Measurements from ENCODE around the gene SLC13A1. TPM values are rescaled to one million over a fixed set of nuclear protein-coding genes. Genes with fewer than 3 reads are reported as not detected.

The SLC13A1 gene
- total RNA-seq, 1 donor from 2014 or later, result not detected

DNA sequence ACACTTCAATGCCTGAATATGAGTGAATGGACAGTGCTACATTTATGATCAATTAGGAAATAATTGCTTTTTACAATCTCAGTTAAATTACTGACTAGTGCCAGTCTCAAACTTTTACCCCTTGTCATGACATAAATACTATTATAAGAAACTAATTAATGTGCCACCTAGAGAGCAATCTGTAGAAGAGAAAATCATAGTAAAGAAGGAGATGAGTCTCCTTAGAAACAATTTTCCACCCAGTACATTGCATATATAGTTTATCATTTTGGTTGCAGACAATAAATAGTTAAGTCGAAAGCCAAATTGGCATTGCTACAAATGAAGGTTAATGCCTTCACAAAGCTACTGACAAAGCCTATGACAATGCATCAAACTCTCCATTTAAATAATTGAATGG, 68.6 kb downstream of the SLC13A1 start:
- intact Hi-C loops (cut with micrococcal nuclease), result no loop called here
- DNase-seq (no peak), ATAC-seq (ENCODE audit: low read depth) (no peak)
- Mint-ChIP-seq H3K4me3 (no peak overlapping the region), H3K4me1 (no peaks in the 10 kb centered on the region), H3K9me3 (no peaks in the 10 kb centered on the region), H3K36me3 (ENCODE audit: low read depth) (no peaks in the 10 kb centered on the region), H3K27ac (no peak overlapping the region), H3K27me3 (no peaks in the 10 kb centered on the region)
- TF ChIP-seq, protein P1, sequence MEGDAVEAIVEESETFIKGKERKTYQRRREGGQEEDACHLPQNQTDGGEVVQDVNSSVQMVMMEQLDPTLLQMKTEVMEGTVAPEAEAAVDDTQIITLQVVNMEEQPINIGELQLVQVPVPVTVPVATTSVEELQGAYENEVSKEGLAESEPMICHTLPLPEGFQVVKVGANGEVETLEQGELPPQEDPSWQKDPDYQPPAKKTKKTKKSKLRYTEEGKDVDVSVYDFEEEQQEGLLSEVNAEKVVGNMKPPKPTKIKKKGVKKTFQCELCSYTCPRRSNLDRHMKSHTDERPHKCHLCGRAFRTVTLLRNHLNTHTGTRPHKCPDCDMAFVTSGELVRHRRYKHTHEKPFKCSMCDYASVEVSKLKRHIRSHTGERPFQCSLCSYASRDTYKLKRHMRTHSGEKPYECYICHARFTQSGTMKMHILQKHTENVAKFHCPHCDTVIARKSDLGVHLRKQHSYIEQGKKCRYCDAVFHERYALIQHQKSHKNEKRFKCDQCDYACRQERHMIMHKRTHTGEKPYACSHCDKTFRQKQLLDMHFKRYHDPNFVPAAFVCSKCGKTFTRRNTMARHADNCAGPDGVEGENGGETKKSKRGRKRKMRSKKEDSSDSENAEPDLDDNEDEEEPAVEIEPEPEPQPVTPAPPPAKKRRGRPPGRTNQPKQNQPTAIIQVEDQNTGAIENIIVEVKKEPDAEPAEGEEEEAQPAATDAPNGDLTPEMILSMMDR (IDR thresholded peaks at IDR 0.05), result no peak
- ChIA-PET POLR2A (no interaction called here), CTCF (no interaction called here)

DNA sequence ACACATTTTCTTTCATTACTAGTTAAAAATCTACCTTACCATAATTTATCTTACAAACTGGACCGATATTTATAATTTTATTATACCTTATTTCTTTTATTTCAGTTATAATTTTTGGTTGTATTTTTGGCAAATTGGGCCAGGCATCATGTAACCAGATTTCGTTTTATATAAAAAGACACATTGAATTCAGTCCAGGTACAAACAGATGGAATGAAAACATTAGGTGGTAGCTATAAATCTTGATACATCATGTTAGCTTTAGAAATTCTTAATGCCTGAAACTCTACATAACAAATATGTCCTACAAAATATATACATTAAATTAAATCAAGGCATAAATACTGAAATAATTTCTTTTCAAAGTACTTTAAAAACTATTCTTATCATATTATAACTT, 73.1 kb downstream of the SLC13A1 start:
- Mint-ChIP-seq H3K36me3 (ENCODE audit: low read depth) (no peaks in the 10 kb centered on the region), H3K9me3 (no peaks in the 10 kb centered on the region), H3K27me3 (no peaks in the 10 kb centered on the region), H3K27ac (no peak overlapping the region), H3K4me1 (no peaks in the 10 kb centered on the region), H3K4me3 (no peak overlapping the region)
- DNase-seq, result no peak
- CTCF ChIA-PET, result no interaction called here
- ATAC-seq (ENCODE audit: low read depth), result no peak
- TF ChIP-seq, protein P1 (IDR thresholded peaks at IDR 0.05), result no peak
- POLR2A ChIA-PET, result no interaction called here
- intact Hi-C loops (cut with micrococcal nuclease), result no loop called here

DNA sequence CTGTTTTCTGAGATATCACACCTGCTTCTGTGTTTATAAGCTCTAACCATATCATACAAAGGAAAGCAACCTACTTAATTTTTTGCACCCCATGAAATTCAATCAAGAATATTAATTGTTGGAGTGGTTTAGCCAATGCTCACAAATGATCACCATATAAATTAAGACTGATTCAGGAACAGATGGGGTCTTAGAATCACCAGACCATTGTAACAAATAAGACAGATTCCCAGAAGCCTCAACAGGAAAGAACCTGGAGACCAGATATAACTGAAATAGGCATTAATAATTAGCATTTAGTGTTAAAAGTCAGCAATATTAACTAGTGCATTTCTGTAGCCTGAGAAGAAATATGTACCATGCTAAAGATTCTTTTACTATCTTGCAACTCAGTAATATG, 73.6 kb downstream of the SLC13A1 start:
- H3K36me3 Mint-ChIP-seq (ENCODE audit: low read depth), result no peaks in the 10 kb centered on the region
- no peak for DNase-seq
- no peaks in the 10 kb centered on the region for H3K27me3 Mint-ChIP-seq
- no peak for ATAC-seq (ENCODE audit: low read depth)
- no peak overlapping the region for H3K4me3 Mint-ChIP-seq
- CTCF ChIA-PET, result no interaction called here
- TF ChIP-seq, protein P1 (IDR thresholded peaks at IDR 0.05), result no peak
- H3K4me1 Mint-ChIP-seq, result no peaks in the 10 kb centered on the region
- POLR2A ChIA-PET, result no interaction called here
- no peaks in the 10 kb centered on the region for H3K9me3 Mint-ChIP-seq
- intact Hi-C loops (cut with micrococcal nuclease), result no loop called here
- no peak overlapping the region for H3K27ac Mint-ChIP-seq

DNA sequence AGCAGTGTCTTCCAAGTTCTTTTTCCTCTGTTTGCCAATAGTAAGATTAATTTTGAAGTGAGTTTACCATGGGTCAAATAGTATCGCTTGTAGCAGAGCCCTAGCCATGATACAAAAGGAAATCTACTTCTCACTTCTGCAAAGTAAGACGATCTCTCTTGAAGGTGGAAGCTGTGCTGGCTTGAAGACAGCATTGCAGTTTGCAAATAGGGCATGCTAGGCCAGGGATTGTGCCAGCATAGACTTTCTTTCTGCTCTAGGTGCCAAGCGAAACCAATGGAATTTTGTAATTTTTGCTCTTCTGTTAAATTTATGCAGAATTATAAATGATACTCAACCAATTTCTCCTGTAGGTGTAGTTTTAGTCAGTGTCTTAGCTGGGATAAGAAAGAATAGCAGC, 74.5 kb downstream of the SLC13A1 start:
- H3K4me3 Mint-ChIP-seq, result no peak overlapping the region
- ChIA-PET CTCF (no interaction called here), POLR2A (no interaction called here)
- TF ChIP-seq, protein P1 (IDR thresholded peaks at IDR 0.05), result no peak
- ATAC-seq (ENCODE audit: low read depth), result no peak
- H3K4me1 Mint-ChIP-seq, result no peaks in the 10 kb centered on the region
- H3K36me3 Mint-ChIP-seq (ENCODE audit: low read depth), result no peaks in the 10 kb centered on the region
- H3K27ac Mint-ChIP-seq, result no peak overlapping the region
- H3K27me3 Mint-ChIP-seq, result no peaks in the 10 kb centered on the region
- DNase-seq, result no peak
- intact Hi-C loops (cut with micrococcal nuclease), result no loop called here
- H3K9me3 Mint-ChIP-seq, result no peaks in the 10 kb centered on the region

DNA sequence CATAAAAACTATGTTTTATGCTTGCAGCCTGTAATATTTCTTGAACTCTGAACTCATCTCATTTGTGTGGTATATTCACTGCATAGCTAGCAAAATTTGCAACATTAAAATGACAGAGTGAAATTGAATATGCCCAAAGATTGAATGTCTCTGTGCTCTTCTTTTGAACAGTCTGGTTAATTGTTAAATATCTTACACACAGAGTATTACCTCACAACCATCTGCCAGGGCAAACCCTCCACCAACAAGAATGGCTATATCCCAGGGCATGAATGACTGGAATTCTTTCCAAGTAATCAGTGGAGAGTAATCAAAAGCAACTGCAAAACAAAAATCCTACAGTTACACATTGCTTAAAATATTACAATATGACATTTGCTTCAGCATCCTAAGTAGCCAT, 76.9 kb downstream of the SLC13A1 start:
- ATAC-seq (ENCODE audit: low read depth) (no peak), DNase-seq (no peak)
- Mint-ChIP-seq H3K27me3 (no peaks in the 10 kb centered on the region), H3K4me1 (no peaks in the 10 kb centered on the region), H3K27ac (no peak overlapping the region), H3K36me3 (ENCODE audit: low read depth) (no peaks in the 10 kb centered on the region), H3K9me3 (peaks cover 3% of the 10 kb centered on the region), H3K4me3 (no peak overlapping the region)
- ChIA-PET CTCF (no interaction called here), POLR2A (no interaction called here)
- intact Hi-C loops (cut with micrococcal nuclease), result no loop called here
- TF ChIP-seq, protein P1 (IDR thresholded peaks at IDR 0.05), result no peak

Data from activated B cell treated with CpG ODN at 0.5 μM for 24 hours (primary cell).